ENCODE measurements around the gene SEMA3F.

The SEMA3F gene

DNA sequence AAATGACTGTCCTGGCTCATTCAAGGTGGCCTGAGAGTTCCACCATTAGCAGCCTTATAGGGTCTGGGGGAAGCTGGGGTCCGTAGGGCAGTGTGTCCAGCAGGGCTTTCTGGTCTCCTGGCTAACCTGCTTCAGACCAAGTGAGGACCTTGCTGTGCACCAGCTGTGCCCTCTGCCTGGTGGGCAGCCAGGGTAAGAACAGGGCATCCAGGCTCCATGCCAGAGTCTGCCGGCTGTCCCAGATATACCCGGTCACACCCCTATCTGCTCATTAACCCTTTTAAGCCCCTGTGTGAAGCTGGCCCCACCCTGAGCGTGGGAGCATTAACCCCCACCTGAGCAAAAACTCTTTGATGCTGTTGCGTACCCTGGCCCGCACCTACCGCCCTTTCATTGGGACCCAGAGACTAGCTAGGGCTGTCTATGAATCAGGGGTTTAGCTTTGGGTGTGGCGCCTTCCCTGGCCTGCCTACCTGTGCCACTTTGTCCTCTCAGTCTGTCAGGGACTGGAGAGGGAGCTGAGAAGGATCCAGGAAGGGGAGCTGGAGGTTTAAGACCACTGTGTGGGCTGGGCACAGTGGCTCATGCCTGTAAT, 17.6 kb downstream of the SEMA3F start:
- Histone ChIP-seq H3K4me3 (ENCODE audit: low read length) (no peak overlapping the region), H3K9me3 (ENCODE audit: low read length) (no peaks in the 10 kb centered on the region), H3K27me3 (ENCODE audit: insufficient read depth, low read length) (no peaks in the 10 kb centered on the region), H3K36me3 (ENCODE audit: insufficient read depth, low read length) (no peaks in the 10 kb centered on the region), H3K4me1 (ENCODE audit: insufficient read depth, low read length) (peaks cover 22% of the 10 kb centered on the region), H2AFZ (ENCODE audit: low read depth, low read length) (no peak overlapping the region)

DNA sequence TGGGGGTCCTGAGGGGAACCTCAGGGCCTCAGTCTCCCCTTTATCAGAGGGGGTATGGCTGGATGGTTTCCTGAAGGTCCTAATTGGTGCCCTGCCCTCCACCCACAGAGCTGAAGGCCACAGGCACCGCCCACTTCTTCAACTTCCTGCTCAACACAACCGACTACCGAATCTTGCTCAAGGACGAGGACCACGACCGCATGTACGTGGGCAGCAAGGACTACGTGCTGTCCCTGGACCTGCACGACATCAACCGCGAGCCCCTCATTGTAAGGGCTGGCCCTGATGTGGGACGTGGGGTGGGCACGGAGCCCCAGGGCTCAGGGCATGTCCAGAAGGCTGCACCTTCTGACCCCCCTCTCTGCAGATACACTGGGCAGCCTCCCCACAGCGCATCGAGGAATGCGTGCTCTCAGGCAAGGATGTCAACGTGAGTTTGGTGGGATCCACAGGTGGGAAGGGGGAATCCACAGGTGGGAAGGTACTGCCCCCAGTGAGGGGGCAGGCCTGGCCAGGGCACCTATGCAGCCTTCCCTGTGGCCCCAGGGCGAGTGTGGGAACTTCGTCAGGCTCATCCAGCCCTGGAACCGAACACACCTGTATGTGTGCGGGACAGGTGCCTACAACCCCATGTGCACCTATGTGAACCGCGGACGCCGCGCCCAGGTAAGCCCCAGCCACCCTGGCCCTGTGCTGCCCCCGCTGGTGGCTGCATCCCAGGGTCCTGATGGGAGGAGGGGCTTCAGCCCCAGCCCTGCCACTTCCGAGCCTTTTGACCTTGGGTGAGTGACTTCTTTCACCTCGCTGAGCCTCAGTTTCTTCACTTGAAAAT, 18.8 kb downstream of the SEMA3F start:
- Histone ChIP-seq H2AFZ (ENCODE audit: low read depth, low read length) (no peak overlapping the region), H3K9me3 (ENCODE audit: low read length) (no peaks in the 10 kb centered on the region), H3K27me3 (ENCODE audit: insufficient read depth, low read length) (no peaks in the 10 kb centered on the region), H3K4me1 (ENCODE audit: insufficient read depth, low read length) (peaks cover 12% of the 10 kb centered on the region), H3K36me3 (ENCODE audit: insufficient read depth, low read length) (no peaks in the 10 kb centered on the region), H3K4me3 (ENCODE audit: low read length) (no peak overlapping the region)

DNA sequence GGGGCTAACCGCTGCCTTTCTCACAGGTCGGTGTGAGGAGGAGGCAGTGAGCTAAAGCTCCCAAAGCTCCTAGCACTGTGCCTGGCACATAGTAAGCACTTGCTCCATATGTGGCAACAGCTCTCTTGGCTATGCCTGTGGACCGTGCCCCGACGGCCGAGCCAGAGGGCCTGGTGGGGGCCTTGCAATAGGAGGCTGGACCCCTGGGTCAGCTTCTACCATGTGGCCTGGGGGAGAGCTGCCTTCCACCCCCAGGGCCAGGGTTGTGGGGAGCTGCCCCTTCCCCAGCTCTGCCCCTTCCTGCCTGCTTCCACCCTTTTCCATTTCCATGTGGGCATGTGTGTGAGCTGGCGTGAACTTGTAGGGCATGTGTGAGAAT, 19.4 kb downstream of the SEMA3F start:
- Histone ChIP-seq H3K4me3 (ENCODE audit: low read length) (no peak overlapping the region), H3K27me3 (ENCODE audit: insufficient read depth, low read length) (no peaks in the 10 kb centered on the region), H2AFZ (ENCODE audit: low read depth, low read length) (no peak overlapping the region), H3K4me1 (ENCODE audit: insufficient read depth, low read length) (peaks cover 10% of the 10 kb centered on the region), H3K9me3 (ENCODE audit: low read length) (no peaks in the 10 kb centered on the region), H3K36me3 (ENCODE audit: insufficient read depth, low read length) (no peaks in the 10 kb centered on the region)

DNA sequence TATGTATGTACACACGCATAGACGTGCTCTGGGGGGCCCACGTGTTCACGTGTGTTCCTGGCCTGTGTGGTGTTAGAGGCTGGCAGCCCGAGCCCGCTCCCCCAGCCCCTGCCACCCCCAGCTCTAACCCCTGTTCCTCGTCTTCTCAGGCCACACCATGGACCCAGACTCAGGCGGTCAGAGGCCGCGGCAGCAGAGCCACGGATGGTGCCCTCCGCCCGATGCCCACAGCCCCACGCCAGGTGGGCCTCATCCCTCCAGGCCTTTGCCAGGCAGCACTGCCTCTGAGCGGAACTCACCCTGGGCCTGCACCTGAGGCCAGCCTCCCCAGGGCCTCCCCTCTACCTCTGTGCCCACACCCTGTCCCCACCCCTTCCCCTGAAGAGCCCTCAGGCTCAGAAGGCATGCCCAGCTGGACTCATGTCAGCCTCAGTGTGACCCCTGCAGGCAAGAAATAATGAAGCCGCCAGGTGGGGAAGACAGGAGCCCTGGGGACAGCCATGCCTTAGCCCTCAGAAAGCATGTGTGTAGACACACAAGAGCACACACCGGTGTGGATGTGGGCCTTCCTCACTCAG, 19.9 kb downstream of the SEMA3F start:
- Histone ChIP-seq H3K36me3 (ENCODE audit: insufficient read depth, low read length) (no peaks in the 10 kb centered on the region), H3K9me3 (ENCODE audit: low read length) (no peaks in the 10 kb centered on the region), H3K27me3 (ENCODE audit: insufficient read depth, low read length) (no peaks in the 10 kb centered on the region), H2AFZ (ENCODE audit: low read depth, low read length) (no peak overlapping the region), H3K4me3 (ENCODE audit: low read length) (no peak overlapping the region), H3K4me1 (ENCODE audit: insufficient read depth, low read length) (peaks cover 10% of the 10 kb centered on the region)

DNA sequence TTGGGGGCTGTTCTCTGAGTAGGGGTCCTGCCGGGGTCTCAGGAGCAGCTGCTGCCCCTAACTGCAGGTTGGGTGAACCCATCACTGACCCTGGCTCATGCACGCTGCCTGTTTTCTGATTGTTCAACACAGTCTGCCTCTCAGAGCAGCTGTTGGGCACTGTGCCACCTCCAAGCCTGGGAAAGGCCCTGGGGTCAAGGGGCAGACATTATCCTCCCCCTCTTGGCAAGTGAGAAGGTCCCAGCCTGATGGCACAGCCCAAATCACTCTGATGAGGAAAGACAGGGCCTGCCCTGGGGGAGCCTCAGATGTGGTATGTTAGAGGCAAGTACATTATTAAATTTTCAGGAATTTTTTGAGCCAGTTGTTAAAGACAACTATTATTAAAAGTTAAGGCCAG, 22.2 kb downstream of the SEMA3F start:
- Histone ChIP-seq H3K36me3 (ENCODE audit: insufficient read depth, low read length) (no peaks in the 10 kb centered on the region), H2AFZ (ENCODE audit: low read depth, low read length) (no peak overlapping the region), H3K27me3 (ENCODE audit: insufficient read depth, low read length) (peaks cover 2% of the 10 kb centered on the region), H3K9me3 (ENCODE audit: low read length) (no peaks in the 10 kb centered on the region), H3K4me1 (ENCODE audit: insufficient read depth, low read length) (no peaks in the 10 kb centered on the region), H3K4me3 (ENCODE audit: low read length) (no peak overlapping the region)

DNA sequence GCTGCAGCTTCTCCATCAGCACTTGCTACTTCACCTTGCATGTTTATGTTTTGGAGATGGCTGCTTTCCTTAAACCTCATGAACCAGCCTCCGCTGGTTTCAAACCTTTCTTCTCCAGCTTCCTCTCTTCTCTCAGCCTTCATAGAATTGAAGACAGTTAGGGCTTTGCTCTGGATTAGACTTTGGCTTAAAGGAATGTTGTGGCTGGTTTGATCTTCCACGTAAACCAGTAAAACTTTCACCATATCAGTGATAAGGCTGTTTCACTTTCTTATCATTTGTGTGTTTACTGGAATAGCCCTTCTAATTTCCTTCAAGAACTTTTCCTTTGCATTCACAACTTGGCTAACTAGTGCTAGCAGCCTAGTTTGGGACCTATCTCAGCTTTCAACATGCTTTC, 24.6 kb downstream of the SEMA3F start:
- Histone ChIP-seq H3K36me3 (ENCODE audit: insufficient read depth, low read length) (no peaks in the 10 kb centered on the region), H3K4me3 (ENCODE audit: low read length) (no peak overlapping the region), H2AFZ (ENCODE audit: low read depth, low read length) (no peak overlapping the region), H3K4me1 (ENCODE audit: insufficient read depth, low read length) (no peaks in the 10 kb centered on the region), H3K9me3 (ENCODE audit: low read length) (no peaks in the 10 kb centered on the region), H3K27me3 (ENCODE audit: insufficient read depth, low read length) (peaks cover 2% of the 10 kb centered on the region)

DNA sequence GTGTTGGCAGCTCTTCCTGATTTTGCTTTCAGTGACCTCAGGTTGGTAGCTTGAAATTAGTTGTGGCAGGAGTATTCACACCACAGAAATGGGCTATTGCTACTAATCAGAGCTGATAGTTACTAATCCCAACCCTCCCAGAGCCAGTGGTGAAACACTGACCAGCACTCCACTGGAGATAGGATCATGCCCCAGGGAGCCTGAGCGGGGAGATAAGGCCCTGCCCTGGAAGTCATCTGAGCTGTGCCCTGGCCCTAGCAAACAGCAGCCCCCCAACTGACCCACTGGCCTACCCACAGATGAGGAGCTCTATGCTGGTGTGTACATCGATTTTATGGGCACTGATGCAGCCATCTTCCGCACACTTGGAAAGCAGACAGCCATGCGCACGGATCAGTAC, 26.9 kb downstream of the SEMA3F start:
- no peak overlapping the region for H2AFZ ChIP-seq (ENCODE audit: low read depth, low read length)
- no peak overlapping the region for H3K4me3 ChIP-seq (ENCODE audit: low read length)
- no peaks in the 10 kb centered on the region for H3K36me3 ChIP-seq (ENCODE audit: insufficient read depth, low read length)
- H3K9me3 ChIP-seq (ENCODE audit: low read length): no peaks in the 10 kb centered on the region
- no peaks in the 10 kb centered on the region for H3K4me1 ChIP-seq (ENCODE audit: insufficient read depth, low read length)
- peaks cover 2% of the 10 kb centered on the region for H3K27me3 ChIP-seq (ENCODE audit: insufficient read depth, low read length)

DNA sequence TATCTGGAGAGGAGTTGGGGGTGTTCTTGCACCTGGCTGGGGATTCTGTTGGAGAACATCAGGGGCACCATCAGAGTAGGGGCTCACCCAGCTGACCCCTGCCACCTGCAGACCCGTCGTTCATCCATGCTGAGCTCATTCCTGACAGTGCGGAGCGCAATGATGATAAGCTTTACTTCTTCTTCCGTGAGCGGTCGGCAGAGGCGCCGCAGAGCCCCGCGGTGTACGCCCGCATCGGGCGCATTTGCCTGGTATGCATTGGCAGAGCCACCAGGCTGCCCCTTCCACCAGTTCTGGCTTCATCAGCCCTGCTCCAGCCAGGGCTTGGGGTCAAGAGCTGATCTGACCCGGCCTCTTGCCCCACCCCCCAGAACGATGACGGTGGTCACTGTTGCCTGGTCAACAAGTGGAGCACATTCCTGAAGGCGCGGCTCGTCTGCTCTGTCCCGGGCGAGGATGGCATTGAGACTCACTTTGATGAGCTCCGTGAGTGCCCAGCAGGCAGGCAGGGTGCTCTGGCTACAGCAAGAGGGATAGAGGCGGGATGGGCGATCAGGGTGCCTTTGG, 27.5 kb downstream of the SEMA3F start:
- Histone ChIP-seq H3K9me3 (ENCODE audit: low read length) (no peaks in the 10 kb centered on the region), H3K4me3 (ENCODE audit: low read length) (no peak overlapping the region), H3K36me3 (ENCODE audit: insufficient read depth, low read length) (no peaks in the 10 kb centered on the region)

DNA sequence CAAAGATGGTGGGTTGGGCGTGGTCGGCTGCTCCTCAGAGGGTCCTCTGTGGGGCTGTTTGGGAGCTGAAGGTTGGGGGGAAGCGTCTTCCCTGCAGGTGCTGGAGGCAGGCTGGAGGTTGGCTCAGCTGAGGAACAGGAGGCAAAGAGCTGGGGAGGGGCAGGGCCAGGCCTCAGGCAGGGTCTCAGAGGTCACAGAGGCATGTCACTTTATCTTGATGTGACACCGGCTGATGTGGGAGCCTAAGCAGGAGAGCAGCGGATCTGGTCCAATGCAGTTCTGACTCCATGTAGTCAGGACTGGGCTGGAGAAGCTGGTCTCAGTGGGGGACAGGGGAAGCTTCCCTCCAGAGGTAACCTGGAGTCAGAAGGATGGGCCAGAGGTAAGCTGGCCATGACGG, 28.6 kb downstream of the SEMA3F start:
- H3K9me3 ChIP-seq (ENCODE audit: low read length): no peaks in the 10 kb centered on the region
- H2AFZ ChIP-seq (ENCODE audit: low read depth, low read length): no peak overlapping the region
- H3K27me3 ChIP-seq (ENCODE audit: insufficient read depth, low read length): peaks cover 2% of the 10 kb centered on the region
- no peaks in the 10 kb centered on the region for H3K4me1 ChIP-seq (ENCODE audit: insufficient read depth, low read length)
- H3K36me3 ChIP-seq (ENCODE audit: insufficient read depth, low read length): no peaks in the 10 kb centered on the region
- H3K4me3 ChIP-seq (ENCODE audit: low read length): no peak overlapping the region

More for the DNA sequence above, 27.5 kb downstream of the SEMA3F start:
- Histone ChIP-seq H3K4me1 (ENCODE audit: insufficient read depth, low read length) (no peaks in the 10 kb centered on the region), H2AFZ (ENCODE audit: low read depth, low read length) (no peak overlapping the region), H3K27me3 (ENCODE audit: insufficient read depth, low read length) (peaks cover 2% of the 10 kb centered on the region)

DNA sequence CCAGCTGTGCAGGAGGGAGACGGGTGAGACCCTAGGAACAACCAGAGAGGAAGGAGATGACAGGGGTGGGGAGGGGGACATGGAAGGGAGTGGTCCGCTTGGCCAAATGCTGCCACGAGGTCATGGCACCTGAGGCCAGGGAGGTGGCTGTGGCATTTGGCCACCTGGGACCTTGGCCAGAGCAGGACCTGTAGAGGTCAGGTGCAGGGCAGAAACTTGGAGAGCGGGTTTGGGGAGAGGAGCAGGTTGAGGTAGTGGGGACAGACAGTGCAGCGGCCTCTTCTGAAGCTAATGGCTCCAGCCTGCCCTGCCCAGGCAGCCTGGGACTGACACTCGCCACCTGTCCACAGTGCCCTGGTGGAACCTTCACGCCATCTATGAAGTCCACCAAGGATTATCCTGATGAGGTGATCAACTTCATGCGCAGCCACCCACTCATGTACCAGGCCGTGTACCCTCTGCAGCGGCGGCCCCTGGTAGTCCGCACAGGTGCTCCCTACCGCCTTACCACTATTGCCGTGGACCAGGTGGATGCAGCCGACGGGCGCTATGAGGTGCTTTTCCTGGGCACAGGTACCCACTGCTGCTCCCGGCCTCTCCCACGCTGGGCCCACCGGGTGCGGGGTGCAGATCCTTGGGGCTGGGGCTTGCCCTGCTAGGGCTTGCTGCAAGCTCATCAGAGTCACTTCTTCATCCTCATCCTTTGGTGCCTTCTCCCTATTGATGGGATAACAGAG, 29.3 kb downstream of the SEMA3F start:
- H2AFZ ChIP-seq (ENCODE audit: low read depth, low read length): no peak overlapping the region
- H3K9me3 ChIP-seq (ENCODE audit: low read length): no peaks in the 10 kb centered on the region
- no peaks in the 10 kb centered on the region for H3K36me3 ChIP-seq (ENCODE audit: insufficient read depth, low read length)
- H3K4me1 ChIP-seq (ENCODE audit: insufficient read depth, low read length): no peaks in the 10 kb centered on the region
- peaks cover 2% of the 10 kb centered on the region for H3K27me3 ChIP-seq (ENCODE audit: insufficient read depth, low read length)
- no peak overlapping the region for H3K4me3 ChIP-seq (ENCODE audit: low read length)

DNA sequence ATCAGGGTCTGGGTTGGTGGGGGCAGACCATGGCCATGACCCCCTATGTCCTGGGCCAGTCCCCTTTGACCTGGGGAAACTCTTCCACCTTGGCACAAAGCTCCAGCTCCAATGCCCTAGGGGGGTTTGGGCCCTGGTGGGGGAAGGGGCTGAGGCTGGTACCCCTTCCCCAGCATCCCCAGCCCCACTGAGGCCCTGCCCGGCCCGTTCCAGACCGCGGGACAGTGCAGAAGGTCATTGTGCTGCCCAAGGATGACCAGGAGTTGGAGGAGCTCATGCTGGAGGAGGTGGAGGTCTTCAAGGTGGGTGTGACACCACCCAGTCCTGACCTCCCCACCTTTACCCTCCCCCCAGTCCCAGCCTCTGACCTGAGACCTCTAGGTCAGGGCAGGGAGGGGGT, 30.1 kb downstream of the SEMA3F start:
- Histone ChIP-seq H3K9me3 (ENCODE audit: low read length) (no peaks in the 10 kb centered on the region), H2AFZ (ENCODE audit: low read depth, low read length) (no peak overlapping the region), H3K4me1 (ENCODE audit: insufficient read depth, low read length) (no peaks in the 10 kb centered on the region), H3K27me3 (ENCODE audit: insufficient read depth, low read length) (peaks cover 2% of the 10 kb centered on the region), H3K36me3 (ENCODE audit: insufficient read depth, low read length) (no peaks in the 10 kb centered on the region), H3K4me3 (ENCODE audit: low read length) (no peak overlapping the region)

DNA sequence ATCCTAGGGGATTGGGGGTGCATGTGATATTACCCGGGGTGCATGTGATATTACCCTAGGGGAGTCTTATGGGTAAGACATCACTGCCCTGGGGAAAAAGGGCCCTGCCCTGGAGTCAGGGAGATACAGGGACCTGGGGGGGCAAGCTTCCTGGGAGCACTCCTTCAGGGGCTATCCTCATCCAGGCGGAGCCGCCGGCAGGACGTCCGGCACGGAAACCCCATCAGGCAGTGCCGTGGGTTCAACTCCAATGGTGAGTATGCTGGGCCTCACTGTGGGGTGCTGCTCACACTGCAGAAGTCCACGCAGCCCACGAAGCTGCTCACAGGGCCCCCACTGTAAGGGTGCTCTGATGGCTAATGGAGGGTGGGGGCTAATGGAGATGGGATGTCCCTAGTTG, 31.0 kb downstream of the SEMA3F start:
- no peaks in the 10 kb centered on the region for H3K9me3 ChIP-seq (ENCODE audit: low read length)
- H2AFZ ChIP-seq (ENCODE audit: low read depth, low read length): no peak overlapping the region
- H3K27me3 ChIP-seq (ENCODE audit: insufficient read depth, low read length): peaks cover 2% of the 10 kb centered on the region
- no peak overlapping the region for H3K4me3 ChIP-seq (ENCODE audit: low read length)
- H3K4me1 ChIP-seq (ENCODE audit: insufficient read depth, low read length): no peaks in the 10 kb centered on the region
- H3K36me3 ChIP-seq (ENCODE audit: insufficient read depth, low read length): no peaks in the 10 kb centered on the region

DNA sequence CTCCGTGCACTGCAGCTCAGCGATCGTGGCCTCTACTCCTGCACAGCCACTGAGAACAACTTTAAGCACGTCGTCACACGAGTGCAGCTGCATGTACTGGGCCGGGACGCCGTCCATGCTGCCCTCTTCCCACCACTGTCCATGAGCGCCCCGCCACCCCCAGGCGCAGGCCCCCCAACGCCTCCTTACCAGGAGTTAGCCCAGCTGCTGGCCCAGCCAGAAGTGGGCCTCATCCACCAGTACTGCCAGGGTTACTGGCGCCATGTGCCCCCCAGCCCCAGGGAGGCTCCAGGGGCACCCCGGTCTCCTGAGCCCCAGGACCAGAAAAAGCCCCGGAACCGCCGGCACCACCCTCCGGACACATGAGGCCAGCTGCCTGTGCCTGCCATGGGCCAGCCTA, 32.6 kb downstream of the SEMA3F start:
- no peaks in the 10 kb centered on the region for H3K9me3 ChIP-seq (ENCODE audit: low read length)
- no peaks in the 10 kb centered on the region for H3K36me3 ChIP-seq (ENCODE audit: insufficient read depth, low read length)
- no peak overlapping the region for H3K4me3 ChIP-seq (ENCODE audit: low read length)
- H3K4me1 ChIP-seq (ENCODE audit: insufficient read depth, low read length): no peaks in the 10 kb centered on the region
- H3K27me3 ChIP-seq (ENCODE audit: insufficient read depth, low read length): peaks cover 10% of the 10 kb centered on the region
- no peak overlapping the region for H2AFZ ChIP-seq (ENCODE audit: low read depth, low read length)

Data from neuron (in vitro differentiated cells).